HG02642 (cell line): Measurements from ENCODE around the gene SLC47A2.
"Not testable (repeated sequence)": the region's sequence is repeated elsewhere in the genome, so short reads cannot be mapped to it uniquely, and the experiment has no call there.

Source experiments
- ATAC-seq: cut with Tn5 transposase; IDR thresholded peaks from one replicate; pipeline ENCODE4 v1.9.1; 2021; ENCODE audit warnings: mild to moderate bottlenecking; ENCODE audit not compliant: unreplicated experiment, poor library complexity

The SLC47A2 gene

DNA sequence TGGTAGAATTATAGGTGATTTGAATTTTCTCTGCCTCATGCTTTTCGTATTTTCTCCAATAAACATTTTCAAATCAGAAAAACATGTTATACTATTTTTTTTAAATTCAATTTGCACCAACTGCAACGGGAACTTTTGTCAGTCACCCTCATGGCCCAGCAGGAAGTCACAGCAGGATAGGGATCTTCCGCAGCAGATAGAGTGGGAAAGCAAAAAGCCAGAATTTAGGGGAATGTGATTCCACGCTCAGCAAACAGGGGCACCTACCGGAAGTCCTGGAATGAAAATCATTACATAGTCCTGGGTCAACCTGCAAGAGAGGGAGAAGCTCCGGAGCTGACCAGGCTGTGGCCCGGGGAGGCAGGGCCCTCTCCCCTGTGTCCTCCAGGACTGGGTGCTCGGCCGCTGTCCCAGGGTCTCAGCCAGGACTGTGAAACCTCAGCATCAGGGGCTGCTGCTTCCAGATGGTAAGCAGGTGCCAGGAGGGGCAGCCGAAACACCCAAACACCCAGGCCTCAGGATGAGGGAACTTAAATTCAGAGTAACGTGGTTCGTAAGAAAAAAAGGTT, 3.9 kb downstream of the SLC47A2 start:
- ATAC-seq: no peak

DNA sequence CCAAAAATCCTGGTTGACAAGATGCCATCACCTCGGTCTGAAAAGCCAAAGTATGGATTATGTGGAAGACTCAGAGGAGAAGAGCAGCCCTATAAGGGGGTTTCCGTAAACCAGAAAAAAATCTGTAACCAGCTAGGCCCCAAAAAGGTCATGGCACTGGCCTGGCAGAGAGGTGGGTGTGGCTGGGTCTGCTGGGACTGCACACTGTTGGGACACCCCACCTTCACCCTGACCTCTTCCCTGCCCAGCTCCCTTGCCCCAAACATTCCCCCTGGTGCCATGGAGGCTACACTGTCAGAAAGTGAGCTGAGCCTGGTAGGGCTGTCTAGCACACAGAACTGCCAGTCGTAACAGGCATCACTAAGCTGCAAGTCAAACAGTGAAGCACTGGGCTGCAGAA, 6.5 kb downstream of the SLC47A2 start:
- ATAC-seq: no peak

DNA sequence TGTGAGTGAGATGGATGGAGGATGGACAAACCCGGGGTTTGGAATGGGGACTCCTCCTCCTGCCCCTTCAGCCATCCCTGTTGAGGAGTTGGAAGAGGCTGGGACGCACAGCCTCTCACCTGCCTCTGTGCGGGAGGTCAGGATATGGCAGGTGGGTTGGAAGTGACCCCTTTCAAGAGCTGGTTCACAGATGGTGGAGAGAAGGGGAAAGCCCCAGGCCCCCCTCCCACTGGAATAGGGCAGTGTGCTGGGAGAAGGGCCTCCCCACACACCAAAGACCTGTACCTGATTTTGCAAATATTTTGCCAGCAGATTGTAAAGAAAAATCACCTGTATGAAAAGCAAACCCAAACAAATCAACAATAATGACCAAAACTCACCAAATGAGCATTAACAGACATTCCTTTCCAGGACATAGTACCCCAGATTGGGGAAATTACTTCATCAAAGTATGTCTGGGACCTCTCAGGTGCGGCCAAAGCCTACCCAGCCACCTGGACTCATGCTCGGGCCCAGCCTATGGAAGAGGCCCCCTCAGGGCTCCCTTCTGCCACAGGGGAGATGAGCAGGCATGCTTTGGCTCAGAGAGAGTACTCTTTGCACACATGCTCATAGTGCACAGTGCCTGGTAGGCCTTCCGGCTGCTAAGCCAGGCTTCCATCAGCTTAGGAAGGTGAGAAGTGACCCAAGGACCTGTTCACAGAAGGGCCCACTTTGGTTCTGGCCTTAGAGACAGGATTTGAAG, 7.8 kb downstream of the SLC47A2 start:
- ATAC-seq: no peak

DNA sequence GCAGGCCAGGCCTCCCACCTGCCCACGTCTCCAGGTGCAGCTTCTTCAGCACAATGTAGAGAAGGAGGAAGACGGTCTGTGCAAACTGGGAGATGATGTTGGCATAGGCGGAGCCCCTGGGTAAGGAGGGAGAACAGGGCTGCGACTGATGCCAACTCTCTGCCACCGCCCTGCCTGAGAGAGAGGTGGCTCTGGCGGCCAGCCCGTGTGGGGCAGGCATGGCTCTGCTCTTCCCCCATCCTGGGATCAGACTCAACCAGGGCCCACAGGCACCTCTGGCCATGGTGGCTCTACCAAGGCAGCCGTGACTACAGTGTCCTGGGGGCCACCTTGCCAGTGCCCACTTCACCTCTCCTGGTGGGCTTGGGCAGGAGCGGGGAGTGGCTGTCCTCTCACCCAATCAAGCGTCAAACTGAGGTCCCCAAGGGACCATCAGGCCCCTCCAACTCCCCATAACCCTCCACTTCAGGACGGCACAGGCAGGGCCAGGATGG, 8.6 kb downstream of the SLC47A2 start:
- ATAC-seq: no peak

DNA sequence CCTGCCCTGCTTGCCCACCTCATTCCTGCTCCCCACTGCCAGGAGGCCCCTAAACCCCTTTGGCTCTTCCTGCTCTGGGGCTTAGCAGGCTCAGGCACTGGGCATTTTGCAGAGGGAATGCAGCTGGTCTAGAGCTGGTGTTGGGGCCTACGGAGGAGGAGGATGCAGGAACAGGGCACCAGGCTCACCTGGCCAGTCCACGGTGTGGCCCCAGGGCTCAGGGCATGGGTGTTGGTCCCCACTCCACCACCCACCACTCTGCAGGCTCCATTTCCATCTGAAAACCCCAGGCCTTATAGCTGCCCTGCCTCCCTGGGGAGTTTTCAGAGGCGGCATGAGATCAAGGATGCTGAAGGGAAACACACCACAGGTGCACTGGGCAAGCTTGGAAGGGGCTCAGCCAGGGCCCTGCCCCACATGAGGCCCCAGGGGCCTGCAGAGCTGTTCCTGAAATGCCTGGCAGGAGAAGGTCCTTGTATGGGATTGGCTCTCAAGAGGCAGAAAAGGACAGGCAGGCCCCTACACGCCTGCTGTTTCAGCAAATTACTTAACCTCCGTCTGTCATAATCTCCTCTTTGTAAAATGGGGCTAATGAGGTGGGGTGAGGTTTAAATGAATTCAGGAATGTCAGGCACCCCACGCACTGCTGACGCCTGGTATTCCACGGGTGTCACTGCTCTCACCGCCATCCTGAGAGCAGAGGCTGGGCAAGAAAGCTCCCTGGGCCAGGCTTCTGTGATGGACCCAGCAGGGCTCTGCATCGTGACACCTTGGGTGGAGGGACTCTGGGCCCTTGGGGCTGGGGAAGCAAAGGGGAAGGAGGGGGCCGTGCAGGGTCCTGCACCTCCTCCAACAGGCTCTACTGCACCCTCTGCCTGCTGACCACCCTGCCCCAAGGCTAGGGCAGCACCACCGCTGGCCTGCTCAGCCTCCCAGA, 9.3 kb downstream of the SLC47A2 start:
- ATAC-seq: no peak

DNA sequence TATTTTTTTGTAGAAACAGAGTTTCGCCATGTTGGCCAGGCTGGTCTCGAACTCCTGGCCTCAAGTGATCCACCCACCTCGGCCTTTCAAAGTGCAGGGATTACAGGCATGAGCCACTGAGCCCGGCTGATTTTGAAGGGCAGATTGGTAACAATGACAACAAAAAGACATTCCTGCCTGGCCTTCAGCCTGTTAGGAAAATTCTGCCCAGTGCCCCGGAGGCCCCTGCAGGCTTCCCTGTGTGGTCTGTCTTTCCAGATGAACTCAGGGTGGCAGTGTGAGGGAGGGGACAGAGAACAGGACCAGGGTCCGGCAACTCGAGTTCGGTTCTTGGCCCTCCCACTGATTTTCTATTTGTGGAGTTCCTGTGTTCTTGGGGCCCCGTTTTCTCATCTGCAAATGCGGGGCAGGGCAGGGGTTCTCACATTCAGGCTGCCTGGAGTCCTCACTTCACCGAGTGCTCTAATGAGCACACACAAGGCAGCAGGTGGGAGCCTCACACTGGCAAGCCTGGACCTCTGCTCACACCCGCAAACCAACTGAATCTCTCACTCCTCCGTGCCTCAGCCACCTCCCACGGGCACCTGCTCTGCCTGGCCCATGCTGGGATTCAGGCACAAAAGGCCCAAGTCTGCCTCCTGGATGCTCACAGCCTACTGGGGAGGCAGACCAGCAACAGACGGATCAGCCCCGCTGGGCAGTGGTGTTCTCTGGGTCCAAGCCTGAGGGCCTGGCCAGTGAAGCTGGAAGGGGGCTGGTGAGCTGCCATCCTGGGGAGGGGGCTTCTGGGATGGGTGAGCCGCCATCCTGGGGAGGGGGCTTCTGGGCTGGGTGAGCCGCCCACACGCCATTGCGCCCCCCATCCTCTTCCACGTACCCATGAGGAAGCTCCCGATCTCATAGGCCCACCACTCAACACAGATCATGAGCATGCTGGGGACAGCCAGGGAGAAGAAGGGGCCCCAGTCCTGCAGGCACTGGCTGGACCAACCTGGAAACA, 10.3 kb downstream of the SLC47A2 start:
- no peak for ATAC-seq

DNA sequence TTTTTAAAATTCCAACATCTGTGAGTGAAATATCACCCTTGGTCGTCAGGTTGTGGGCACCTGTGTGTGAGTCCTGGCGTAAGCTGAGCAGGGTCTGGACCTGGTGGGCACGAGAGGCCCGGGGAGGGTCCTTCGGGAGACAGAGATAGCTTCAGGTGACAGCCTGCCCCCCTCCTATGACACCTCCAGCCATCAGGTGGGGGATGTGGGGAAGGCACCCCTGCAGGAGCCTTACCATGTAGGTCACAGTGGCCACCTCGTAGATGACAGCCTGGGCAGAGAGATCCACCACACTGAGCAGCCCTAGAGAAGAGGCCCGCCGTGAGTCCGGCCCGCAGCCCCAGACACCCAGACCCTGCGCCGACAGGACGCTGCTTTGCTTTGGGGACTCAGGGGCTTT, 11.2 kb downstream of the SLC47A2 start:
- ATAC-seq: no peak

DNA sequence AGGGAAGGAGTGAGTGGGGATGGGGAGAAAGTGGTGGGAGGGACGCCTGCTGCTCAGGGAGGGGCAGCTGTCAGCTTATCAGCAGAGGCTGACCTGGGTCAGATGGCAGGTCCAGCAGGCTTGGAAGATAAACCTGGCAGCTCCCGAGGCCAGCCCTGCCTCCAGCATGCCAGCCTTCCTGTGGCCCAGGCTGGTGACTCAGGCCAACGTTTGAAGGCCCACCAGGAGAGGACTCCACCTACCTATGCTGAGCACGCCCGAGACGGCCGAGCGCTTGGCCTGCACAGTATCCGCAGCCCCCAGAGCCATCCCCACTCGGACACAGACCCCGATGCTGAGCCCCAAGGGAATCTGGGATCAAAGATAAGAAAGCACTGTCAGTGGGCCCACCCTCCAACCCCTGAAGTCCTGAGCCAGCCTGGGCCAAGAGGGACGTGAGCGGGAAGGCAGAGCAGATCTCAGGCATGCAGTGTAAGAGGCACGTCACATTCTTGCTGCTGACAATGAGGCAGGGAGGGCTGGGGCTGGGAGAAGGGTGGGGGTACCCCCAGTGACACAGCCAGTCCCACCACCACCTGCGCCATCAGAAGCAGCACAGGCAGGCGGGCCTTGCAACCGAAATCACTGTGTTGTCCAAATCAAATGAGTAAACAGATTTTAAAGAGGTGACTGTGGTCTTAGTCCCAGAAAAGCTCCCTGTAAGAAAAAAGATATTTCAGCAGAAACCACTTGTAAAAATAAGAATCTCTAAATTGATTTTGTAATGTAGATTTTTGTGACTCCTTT, 12.4 kb downstream of the SLC47A2 start:
- no peak for ATAC-seq

DNA sequence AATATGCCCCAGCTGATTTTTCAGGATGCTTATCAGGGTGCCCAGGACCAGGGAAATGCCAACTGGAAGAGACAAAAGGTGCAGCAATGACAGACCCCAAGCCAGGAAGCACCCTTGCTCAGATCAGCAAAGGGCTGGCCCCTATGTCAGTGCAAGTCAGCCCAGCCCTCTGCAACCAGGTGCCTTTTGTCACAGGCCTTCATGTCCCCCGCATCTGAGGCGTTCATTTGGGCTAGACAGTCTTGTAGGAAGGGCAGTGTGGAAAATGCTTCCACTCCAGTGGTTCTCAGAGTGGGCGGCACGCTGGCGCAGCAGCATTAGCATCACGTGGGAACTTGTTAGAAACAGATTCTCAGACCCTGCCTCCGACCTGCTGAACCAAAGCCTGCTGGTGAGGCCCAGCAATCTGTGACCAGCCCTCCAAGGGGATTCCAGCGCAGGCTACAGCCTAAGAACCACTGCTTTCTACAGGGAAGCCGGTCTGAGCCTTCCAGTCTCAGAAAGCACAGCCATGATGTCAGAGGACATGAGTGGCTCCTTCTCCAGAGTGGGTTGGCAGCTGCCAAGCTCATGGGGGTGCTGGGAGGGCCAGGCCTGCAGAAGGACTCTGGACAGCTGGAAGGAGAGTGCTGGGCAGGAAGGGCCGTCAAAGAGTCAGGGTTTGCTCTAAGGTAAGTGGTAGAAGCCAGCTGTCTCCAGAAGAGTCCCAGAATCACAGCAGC, 13.1 kb downstream of the SLC47A2 start:
- ATAC-seq: no peak

DNA sequence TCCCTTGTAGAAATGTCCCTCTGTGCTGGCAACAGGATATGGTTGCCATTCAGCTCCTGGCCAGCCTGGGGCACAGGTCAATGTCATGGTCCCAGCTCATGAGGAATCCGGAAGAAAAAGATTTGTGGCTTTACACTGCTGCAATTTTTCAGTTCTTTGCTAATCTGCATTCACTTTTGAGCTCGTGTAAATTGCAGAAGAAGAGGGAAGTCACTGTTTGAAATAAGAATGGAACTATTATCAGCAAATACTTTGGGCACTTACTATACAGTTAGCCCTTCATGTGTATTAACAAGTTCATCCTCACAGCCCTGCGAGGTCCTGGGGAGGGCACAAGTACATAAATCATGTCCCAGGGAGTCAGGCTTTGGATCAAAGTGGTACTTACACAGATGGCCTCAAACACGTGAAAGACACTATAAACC, 14.2 kb downstream of the SLC47A2 start:
- no peak for ATAC-seq

DNA sequence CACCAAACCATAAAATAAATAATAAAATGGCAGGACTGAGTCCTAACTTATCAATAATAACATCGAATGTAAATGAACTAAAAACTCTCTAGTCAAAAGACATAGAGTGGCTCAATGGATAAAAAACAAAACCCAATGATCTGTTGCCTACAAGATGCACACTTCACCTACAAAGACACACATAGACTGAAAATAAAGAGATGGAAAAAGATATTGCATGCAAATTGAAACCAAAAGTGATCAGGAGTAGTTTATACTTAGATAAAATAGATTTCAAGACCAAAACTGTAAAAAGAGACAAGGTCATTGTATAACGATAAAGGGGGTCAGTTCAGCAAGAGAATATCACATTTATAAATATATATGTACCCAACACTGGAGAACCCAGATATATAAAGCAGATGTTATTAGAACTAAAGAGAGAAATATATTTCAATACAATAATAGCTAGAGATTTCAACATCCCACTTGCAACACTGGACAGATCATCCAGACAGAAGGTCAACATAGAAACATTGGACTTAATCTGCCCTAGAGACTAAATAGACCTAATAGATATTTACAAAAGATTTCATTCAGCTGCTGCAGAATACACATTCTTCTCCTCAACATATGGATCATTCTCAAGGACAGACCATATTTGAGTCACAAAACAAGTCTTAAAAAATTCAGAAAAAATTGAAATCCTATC, 29.8 kb downstream of the SLC47A2 start:
- ATAC-seq: no peak

DNA sequence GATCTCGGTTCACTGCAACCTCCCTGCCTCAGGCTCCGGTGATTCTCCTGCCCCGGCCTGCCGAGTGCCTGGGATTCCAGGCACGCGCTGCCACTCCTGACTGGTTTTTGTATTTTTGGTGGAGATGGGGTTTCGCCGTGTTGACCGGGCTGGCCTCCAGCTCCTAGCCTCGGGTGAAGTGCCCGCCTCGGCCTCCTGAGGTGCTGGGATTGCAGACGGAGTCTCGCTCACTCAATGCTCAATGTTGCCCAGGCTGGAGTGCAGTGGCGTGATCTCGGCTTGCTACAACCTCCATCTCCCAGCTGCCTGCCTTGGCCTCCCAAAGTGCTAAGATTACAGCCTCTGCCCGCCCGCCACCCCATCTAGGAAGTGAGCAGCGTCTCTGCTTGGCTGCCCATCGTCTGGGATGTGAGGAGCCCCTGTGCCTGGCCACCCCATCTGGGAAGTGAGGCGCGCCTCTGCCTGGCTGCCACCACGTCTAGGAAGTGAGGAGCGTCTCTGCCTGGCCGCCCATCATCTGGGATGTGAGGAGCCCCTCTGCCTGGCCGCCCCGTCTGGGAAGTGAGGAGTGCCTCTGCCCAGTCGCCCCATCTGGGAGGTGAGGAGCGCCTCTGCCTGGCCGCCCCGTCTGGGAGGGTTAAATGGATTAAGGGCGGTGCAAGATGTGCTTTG, 31.3 kb downstream of the SLC47A2 start:
- not testable (repeated sequence) for ATAC-seq

DNA sequence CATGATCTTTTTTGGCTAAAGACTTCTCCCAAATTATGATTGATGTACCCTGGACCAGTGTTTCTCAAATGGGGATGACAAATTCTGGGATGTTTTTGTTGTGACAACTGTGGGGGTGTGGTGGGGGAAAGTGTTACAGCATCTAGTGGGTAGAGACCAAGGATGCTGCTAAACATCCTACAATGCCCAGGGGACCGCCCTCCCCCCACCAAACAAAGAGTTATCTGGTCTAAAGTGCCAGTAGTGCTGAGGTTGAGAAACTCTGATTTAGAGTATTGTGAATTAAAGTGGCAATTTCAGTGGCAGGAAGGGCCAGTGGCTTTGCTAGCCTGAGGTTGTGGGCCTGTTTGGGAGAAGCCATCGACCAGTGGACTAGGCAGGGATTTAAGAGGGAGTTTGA, 33.3 kb downstream of the SLC47A2 start:
- no peak for ATAC-seq

DNA sequence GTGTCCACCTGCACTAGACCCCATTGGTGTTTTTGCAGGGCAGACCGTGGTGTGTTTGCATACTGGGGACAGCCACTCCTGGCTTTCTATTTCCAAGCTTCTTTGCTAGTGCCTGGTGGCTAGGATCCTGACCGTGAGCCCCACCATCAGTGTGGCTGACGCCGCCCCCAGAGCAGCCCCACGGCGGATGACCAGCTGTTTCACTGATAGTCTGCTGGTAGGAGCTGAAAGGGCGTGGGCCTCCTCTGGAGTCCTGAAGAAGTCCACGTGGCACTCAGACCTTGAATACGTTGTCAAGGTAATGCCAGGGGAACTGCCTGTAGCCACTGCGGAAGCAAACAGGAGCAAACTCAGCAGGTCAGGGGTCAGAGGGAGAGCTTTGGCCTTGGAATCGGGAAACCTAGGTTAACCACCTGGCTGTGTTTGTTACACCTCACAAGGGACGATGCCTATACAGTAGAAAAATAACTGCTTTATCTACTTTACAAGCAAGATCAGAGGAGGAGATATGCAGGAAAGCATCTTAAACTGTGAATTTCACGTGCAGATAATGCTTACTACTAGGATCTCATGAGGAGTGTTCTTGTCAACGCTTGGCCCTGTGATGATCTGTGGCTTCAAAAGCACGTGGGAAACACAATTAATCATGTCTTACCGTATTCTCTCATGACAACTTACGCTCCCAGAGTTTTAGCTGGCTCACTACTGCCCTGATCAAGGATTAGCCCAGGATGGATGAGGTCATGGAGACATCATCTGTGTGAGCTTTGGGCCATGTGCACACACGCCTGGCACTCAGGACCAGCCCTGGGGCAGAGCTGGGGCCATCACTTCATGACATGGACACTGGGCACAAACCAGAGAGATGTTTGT, 37.6 kb downstream of the SLC47A2 start:
- ATAC-seq: no peak

DNA sequence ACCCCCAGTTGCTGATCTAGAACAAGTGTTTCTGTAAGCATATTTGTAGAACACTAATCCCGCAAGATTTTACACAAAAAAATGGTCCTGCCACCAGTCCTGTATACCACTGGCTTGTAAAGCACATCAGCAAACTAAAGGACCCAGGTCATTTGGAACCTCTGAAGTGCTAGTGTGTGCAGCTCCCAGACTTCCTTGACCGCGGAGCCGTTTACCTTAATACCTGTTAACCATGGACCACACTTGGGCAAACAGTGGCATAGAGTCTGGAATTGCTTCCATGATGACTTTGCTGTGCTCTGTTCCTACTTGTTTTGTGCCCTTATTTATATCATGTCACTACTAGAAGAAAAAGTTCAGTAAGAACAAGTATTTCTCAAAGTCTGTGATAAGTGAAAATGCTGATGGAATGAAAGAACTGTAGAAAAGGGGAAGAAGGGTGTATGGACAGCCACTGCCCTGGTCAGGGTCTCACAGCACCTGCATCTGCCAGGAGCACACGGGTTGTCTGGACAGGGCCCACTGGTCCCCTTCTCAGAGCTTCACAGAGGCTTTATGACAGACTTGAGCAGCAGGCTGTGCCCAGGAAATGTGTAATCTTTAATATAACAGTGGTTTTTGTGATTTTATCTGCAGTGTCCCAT, 38.5 kb downstream of the SLC47A2 start:
- no peak for ATAC-seq

DNA sequence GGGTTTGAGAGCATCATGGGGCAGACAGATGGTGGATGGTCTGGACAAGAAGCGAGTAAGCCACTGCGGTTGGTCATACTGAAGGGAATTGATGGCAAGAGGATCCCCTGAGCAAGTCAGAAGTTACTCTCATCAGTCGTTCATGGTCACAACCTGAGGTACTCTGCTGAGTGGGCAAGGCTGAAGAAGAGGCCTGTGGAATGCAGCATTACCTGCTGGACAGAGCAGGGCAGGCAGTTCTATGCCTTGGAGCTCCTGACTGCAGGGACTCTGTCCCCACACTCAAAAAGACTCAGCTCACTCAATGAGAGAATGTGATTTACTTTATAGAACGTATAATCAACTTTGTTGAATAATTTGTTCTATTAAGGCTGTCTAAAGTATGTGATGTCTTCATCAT, 39.5 kb downstream of the SLC47A2 start:
- no peak for ATAC-seq
